Fibroblast of skin of left biceps (primary cell): ENCODE data around the gene NUCB2.

Experiments
- DNase-seq, 2 experiments: peaks; one replicate each; pipeline ENCODE4 v3.0.0-alpha.2; 2013; ENCODE audit warnings: low read depth in 2 of 2

The NUCB2 gene

DNA sequence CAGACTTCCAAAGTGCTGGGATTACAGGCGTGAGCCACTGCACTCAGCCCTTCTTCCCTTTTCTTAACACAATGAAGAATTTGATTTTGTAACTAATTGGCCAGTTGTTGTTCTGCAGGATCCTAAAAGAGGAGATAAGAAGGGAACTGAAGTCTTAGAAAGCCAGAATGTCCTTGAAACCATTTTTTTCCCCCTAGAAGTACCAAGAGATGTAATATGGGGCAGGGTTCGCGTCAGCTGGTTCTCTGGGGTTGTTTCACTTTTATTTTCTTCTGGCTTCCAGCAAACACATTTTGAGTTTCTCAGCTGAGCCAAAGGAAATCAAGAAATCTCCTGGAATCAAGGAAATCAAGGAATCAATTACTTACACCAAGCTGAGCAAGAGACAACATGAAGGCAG, 7.6 kb upstream of the NUCB2 start:
- no peak for DNase-seq

GRCh38 chr11:17272801-17273200, 3.7 kb upstream of the NUCB2 start:
- DNase-seq: no peak

DNA sequence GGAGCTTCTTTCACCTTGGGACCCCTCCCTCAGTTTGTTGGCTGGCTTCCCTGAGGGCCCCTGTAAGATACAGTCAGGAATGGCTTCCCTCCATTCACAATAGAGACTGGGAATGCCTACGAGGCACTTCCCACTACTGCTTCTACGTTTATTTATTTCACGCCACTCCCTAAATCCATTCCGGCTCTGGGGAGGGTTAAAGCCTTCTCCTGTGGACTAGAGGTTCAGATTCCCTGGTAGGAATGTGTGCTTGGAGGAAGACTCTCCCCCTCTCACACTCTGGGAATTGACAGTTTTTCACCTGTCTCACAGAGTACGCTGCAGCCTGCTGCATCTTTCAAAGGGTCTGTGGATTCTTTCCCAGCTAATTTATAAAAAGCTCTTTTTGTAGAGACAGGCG, 3.3 kb upstream of the NUCB2 start:
- no peak for DNase-seq

DNA sequence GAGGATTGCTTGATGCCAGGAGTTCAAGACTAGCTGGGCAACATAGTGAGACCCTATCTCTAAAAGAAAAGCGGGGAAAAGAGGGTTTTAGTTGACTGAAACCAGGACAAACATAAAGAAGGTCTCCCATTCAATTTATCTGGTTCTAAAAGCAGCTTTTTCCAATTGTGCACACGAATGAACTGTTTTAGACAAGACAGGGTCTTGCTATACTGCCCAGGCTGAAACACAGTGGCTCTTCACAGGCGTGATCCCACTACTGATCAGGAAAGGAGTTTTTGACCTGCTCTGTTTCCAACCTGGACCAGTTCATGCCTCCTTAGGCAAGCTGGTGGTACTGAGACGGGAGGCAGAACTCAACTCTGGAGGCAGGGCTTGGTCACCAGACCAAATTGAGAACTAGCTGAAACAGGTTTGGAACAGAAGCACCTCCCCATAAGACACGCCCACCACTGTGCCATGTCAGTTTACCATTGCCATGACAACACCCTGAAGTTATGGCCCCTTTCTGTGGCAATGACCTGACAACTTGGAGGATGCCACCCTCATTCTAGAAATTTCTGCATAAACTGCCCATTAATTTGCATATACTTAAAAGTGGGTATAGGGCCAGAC, 2.8 kb upstream of the NUCB2 start:
- DNase-seq: no peak

- DNase-seq: no peak
These were observed 921 bp upstream of the NUCB2 start for GRCh38 chr11:17275400-17276235.

DNA sequence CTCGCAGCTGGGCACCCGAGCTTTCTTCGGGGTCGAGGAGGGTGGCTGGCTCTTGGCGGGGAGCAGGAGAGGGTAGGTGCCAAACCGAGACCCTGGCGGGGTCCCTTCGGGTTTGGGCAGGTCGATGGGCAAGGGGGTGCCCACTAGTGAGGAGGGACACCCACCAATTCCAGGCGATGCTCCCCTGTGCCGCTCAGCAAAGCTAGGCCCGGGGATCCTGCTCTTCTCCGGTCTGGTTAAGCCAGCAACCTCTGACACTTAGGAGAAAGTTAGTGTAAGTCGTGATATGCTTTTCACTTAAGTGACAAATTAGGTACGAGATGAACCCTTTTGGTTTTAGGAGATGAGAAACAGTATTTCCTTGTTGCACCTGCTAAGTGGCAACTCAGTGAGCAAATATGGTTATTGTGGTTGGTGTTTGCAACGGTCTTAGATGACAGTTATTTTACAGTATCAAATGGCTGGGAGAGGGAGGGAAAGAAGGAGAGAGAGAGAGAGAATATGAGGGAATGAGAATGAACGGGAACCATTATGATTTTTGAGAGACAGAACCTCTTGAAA, 565 bp downstream of the NUCB2 start:
- no peak for DNase-seq

DNA sequence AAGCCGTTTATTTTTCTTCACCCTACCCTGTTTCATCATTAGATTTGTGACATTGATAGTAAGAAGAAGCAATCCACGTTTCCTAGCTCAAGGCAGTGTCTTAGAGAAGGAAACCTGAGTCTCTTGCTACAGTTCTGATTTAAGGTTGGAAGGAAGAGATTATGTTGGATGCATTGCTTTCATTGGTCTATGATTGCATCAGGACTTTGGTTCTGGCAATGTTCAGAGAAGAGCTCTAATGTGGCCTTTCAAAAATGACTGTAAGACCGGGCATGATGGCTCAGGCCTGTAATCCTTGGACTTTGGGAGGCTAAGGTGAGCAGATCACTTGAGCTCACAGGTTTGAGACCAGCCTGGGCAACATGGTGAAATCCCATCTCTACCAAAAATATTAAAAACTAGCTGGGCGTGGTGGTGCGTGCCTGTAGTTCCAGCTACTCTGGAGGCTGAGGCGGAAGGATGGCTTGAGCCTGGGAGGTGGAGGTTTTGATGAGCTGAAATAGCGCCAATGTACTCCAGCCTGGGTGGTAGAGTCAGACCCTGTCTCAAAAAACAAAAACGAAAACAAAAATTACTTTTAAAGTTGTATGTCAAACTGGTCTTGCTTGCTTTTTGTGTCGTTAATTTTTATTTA, 4.1 kb downstream of the NUCB2 start:
- DNase-seq: no peak

DNA sequence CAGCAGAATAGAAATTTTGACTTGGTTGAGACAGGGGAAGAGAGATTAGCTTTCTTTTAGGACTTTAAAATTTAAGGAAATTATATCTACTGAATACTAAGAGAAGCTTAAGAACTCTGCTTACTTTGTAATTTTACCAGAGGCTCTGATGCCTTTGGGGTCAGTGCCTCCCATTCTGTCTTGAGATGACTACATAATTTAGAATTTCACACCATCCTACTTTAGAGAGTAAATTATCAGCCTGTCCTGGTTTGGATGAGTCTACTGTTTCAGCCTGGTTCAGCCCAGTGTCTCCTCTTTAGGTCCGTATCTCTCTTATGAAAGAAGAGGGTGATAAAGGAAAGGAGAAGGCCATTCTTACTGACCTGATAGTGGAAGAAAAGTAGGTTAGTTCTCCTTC, 9.8 kb downstream of the NUCB2 start:
- no peak for DNase-seq

GRCh38 chr11:17287058-17287457, 10.5 kb downstream of the NUCB2 start:
- DNase-seq: no peak

GRCh38 chr11:17291710-17292109, 15.2 kb downstream of the NUCB2 start:
- no peak for DNase-seq

DNA sequence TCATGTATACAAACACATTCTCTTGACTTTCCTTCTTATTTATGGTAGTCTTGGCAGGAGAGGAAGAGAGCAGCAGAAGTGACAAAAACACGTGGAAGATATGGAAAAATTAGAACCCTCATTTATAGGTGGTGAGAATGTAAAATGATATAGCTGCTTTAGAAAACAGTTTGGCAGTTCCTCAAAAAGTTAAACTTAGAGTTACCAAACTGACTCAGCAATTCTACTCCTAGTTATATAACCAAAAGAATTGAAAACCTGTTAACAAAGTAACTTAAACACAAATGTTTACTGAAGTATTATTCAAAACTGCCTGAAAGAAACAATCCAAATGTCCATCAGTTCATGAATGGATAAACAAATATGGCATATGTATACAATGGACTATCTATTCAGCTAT, 16.8 kb downstream of the NUCB2 start:
- DNase-seq: no peak

GRCh38 chr11:17294033-17294432, 17.5 kb downstream of the NUCB2 start:
- no peak for DNase-seq

GRCh38 chr11:17296852-17297559, 20.5 kb downstream of the NUCB2 start:
- no peak for DNase-seq

- DNase-seq: no peak
These were observed 21.8 kb downstream of the NUCB2 start for GRCh38 chr11:17298302-17298701.

- DNase-seq: no peak
These were observed 23.8 kb downstream of the NUCB2 start for GRCh38 chr11:17300372-17300771.

GRCh38 chr11:17313349-17314231, 37.1 kb downstream of the NUCB2 start:
- DNase-seq: peak in 1 of 2 experiments; percentile 1

GRCh38 chr11:17314232-17314547, 37.7 kb downstream of the NUCB2 start:
- peak; percentile 42 to 45 for DNase-seq

DNA sequence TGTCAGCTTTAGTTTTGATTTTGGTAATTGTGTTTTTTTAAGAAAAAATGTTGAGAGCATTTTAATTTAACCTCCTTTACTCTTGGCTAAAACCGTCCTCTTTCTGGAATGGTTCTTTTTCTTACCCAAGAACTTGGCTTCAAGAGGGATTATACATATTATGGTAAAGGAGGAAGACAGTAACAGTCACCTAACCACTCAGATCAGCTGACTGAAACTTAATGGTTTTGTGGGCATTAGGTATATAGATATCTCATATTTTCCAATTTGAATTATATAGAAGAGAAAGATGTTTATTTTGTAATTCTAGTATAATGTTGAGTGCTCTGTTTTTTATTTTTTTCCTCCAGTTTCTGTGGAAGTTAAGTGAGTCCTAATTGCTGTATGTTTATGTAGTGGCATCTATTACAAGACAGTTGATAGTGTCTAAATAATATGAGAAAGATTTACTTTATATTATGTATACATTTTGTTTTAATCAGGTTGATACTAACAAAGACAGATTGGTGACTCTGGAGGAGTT, 38.4 kb downstream of the NUCB2 start:
- DNase-seq: no peak

DNA sequence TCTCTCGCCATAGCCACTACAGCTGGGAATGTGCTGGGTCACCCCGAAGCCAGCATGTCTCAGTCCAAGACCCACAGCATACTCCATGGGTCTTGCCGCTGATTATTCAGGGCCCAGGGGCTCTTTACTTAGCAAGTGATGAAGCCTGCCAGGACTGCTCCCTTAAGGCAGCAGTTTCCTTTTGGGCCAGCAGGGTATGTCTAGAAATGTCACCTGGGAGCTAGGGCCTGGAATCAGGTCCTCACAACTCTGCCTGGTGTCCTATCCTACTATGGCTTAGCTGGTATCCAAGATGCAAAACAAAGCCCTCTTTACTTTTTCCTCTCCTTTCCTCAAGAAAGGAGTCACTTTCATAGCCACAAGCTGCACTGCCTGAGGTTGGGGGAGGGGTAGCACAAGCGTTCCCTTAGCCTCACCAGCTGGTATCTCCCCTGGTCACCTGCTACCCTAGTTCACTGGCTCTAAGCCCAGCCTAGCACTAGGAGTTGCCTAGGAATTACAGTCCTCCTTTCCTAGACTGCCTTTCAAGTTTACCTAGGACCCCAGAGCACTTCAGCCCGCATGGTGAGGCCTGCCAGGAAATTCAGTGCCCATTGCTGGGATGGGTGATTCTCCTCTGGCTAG, 52.4 kb downstream of the NUCB2 start:
- no peak for DNase-seq

- DNase-seq: no peak
These were observed 55.1 kb downstream of the NUCB2 start for GRCh38 chr11:17331669-17332068.
